Colon (tissue), 2 donors: ENCODE measurements around the gene LTB4R.
"Not testable (repeated sequence)": the region's sequence is repeated elsewhere in the genome, so short reads cannot be mapped to it uniquely, and the experiment has no call there.

Experiments
- FAIRE-seq: peaks from 2 replicates; lab custom pipeline; 2012; peaks lifted over from hg19 to GRCh38; lab: Jason Lieb, UNC
- donor health status: control.
- donor health status: control.

Gene LTB4R

DNA sequence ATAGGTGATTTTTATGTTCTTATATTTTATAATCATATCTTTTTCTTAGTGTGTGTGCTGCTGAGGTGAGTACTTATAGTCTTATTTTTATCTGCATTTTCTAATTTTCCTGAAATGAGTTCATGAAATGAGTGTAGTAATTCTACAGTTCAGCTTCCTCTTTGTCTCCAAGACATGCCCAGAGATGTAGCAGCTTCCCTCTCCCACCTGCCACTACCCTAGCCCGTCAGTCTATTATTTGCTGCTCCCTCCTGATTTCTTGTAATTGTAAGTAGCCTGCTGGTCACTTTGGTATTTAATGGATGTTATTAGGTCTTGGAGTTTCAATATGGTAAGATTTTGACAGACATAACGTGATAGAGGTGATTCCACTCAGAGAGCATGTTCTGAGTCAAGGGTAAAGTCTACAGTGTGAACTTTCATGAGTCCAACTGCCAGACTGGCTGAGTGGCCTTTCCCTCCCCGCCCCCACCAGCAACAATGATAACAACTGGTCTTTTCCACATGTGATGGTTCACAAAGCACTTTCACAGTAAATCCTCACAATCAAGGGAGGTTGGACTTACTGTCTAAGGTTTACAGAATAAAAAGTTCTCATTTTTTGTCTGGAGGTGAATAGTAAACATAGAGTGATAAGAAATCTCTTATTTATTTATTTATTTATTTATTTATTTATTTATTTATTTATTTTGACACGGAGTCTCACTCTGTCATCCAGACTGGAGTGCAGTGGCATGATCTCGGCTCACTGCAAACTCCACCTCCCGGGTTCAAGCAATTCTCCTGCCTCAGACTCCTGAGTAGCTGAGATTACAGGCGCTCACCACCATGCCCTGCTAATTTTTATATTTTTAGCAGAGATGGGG, 32.7 kb downstream of the LTB4R start:
- FAIRE-seq = no peak

DNA sequence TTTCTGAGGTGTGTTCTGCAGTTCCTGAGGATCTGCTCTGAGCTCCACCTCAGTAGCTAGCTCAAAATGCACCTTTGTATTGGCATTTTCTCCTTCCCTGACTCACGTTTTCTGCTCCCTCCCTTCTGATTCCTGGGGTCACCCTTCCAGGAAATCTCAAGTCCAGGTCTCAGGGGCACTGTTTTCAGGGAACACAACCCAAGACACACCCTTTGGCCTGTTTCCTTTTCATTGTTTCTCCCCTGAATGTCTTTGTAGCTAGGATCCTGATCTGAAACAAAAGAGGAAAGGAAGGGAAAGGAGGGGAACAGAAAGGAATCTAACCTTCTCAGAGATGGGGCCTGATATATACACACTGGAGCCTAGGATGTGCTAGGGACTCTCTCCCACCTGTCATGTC, 35.8 kb downstream of the LTB4R start:
- FAIRE-seq = no peak

DNA sequence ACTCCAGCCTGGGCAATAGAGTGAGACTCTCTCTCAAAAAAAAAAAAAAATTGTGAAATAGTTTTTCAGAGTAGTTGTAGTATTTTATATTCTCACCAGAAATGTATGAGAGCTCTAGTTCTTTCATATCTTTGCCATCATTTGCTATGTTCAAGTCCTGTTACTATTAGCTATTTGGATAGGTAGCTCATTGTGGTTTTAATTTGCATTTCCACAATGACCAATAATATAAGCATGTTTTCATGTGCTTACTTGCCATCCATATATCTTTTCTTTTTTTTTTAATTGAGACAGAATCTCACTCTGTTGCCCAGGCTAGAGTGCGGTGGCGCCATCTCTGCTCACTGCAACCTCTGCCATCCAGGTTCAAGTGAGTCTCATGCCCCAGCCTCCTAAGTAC, 36.9 kb downstream of the LTB4R start:
- FAIRE-seq = no peak

DNA sequence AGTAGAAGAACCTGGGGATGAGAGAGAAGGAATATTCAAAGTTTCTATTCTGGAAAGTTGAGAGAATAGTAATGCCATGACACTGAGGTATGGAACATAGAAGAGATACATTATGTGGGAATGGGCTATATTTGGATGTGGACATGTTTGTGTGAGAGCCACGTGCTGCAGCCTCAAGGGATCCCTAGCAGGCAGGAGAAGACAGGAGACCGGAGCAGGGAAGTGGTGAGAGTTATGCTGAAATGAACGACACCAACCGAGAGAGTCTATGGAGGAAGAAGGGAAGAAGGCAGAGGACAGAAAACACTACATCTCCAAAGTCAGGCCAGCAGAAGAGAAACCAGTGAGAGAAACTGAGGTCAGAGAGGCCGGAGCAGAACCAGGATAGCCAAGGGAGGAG, 38.4 kb downstream of the LTB4R start:
- FAIRE-seq = no peak

DNA sequence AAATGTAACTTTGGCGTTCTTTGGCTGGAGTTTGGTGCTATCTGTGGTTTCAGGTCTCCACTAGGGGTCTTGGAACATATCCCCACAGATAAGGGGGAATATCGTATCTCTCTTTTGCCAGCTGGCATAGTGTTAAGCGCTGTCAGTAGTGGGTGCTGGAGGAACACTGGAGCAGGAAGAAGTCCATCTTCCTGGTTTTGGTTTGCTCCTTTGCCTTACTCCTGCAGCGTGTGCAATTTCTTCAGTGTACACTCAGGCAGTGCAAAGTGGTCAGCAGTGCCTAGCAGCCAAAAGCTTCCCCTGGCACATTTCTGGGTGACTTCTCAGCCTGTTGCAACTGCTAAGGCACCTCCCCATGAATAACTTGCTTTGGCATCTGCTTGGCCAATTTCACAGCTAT, 40.2 kb downstream of the LTB4R start:
- no peak for FAIRE-seq

DNA sequence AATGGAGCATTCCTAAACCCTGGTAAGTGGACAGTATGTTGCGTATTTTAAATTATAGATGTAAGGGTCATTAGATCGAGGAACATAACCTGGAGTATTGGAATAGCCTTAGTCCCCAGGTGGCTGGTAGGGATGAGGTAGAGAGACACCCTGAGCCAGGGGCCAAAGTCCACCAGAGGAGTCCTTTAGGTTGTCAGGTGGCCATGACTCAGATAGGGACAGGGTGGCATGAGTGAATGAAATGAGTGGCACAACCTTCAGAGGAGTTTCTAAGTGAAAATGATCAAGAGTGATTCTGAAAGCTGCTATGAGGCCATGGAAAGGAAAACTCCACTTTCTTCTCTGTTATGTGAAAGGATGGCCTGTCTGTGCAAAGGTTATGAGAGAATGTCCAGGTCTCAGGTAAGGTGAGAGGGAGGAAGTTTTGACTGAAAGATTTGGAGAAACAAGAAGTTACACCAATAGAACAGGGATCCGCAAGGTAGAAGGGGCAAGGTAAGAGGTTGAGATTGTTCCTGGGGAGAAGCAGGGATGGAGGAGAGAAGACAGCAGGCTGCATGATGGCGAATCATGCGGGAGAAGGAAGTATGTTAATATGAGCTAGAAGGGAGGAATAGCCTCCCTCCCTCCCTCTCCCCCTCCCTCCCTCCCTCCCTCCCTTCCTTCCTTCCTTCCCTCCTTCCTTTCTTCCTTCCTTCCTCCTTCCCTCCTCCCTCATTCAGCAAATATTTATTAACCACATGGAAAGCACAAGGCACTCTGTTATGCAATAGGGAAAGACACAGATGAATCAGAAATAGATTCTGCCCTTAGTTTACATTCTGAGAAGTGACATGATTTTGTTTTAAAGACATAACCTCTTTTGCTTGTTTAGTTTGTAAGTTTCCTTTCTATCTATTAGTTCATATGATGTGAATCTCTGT, 42.5 kb downstream of the LTB4R start:
- FAIRE-seq = no peak

DNA sequence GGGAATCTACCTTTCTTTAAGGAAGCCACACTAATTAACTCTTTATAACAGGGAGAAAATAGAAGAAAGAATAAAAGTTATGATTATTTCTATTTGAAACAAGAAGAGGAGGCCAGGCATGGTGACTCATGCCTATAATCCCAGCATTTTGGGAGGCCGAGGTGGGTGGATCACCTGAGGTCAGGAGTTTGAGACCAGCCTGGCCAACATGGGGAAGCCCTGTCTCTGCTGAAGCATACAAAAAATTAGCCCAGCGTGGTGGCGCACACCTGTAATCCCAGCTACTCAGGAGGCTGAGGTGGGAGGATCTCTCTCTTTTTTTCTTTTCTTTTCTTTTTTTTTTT, 43.2 kb downstream of the LTB4R start:
- not testable (repeated sequence) for FAIRE-seq

DNA sequence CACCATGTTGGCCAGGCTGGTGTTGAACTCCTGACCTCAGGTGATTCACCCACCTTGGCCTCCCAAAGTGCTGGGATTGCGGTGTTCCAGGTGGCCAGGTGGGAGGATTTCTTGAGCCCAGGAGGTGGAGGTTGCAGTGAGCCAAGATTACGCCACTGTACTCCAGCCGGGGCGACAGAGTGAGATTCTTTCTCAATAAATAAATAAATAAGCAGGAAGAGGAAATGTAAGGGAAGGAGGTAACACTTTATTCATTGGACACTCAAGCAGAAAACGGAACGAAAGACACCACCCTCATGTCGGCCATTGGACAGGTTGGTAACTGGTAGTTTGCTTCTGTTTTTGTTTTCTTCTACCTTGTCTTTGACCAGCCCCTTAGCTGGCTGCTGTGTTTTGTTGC, 43.7 kb downstream of the LTB4R start:
- FAIRE-seq = no peak

DNA sequence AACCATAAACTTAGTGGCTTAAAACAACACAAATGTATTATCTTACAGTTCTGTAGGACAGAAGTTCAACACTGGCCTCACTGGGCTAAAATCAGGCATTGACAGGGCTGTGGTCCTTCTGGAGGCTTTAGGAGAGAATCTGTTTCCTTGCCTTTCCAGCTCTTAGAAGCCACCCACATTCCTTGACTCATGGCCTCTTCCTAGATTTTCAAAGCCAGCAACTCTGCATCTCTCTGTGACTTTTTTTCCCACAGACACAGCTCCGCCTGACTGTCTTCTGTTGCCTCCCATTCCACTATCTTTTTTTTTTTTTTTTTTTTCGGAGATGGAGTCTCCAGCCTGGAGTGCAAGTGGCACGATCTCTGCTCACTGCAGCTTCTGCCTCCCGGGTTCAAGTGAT, 44.9 kb downstream of the LTB4R start:
- FAIRE-seq = no peak

DNA sequence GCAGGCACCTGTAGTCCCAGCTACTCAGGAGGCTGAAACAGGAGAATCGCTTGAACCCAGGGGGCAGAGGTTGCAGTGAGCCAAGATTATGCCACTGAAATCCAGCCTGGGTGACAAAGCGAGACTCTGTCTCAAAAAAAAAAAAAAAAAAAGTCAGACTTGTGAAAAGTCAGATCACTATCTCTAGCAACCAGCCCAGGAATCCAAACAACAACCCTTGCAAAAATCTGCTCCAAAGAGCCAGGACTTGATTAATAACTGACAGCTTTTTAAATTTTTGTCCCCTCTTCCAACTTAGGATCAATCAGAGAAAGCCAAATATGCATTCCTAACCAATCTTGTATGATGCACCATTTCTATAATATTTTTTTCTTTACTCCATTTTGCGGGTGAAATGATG, 49.0 kb downstream of the LTB4R start:
- FAIRE-seq = no peak

DNA sequence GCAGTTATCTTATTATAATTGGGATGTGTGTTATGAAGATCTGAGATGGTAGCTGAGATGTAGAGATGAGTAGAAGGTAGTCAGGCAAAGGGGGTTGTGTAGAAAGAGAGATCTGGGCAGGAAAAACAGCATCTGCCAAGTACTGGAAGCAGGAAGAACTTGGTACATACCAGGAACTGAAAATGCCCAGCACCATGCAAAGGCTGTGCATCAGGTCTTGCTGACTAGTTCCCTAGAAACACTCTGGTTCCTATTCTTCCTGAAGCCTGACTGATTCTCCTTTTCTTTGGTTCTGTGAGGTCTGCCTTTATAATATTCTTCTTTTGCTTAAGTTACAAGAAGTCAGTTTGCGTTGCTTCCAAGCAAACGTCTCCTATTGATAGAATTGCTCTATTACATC, 50.0 kb downstream of the LTB4R start:
- FAIRE-seq = no peak

DNA sequence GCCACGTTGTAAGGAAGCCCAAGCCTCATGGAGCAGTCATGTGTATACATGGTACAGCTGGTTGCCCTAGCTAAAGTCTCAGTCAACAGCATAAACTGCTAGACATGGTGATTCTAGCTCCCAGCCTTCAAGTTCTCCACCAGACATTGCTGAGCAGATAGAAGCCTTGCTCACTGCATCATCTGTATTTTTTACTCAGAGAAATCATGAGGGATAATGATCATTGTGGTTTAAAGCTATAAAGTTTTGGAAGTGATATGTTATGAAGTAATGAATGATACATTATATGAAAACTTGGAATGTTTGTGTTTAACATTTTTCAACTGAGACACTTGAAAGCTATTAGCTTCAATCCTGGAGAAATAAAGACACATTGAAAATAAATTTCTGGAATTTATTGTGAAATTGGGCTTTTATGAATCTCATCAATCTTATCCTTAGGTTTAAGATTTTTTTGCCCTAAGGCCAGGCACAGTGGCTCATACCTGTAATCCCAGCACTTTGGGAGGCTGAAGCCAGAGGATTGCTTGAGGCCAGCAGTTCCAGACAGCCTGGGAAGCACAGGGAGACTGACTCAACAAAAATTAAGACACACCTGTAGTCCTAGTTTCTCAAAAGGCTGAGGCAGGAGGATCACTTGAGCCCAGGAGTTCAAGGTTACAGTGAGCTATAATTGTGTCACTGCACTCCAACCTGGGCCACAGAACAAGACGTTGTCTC, 51.1 kb downstream of the LTB4R start:
- FAIRE-seq = no peak

DNA sequence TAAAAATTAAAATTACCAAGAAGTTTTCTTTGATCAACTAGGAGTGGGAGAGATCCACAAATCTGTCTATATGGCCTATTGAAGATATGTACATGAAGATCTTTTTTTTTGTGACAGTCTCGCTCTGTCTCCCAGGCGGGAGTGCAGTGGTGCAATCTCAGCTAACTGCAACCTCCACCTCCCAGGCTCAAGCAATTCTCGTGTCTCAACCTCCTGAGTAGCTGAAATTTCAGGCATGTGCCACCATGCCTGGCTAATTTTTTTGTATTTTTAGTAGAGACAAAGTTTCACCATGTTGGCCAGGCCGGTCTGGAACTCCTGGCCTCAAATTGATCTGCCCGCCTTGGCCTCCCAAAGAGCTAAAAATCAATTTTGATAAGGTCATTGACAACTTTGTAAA, 52.1 kb downstream of the LTB4R start:
- no peak for FAIRE-seq

DNA sequence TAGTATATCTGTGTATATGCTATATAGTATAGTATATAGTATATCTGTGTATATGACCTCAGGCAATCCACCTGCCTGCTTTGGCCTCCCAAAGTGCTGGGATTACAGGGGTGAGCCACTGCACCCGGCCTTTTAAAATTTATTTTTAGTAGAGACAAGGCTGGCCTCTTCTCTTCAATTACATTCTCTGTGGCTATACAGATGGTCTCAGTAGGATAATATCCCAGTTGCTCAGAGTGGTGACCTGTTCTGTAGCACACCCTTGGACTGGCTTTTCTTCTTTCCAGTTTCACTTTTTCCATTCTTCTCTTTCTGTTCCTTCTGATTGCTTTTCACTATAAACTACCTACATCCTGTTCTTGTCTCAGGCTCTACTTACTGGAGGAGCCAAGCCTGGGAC, 53.5 kb downstream of the LTB4R start:
- no peak for FAIRE-seq

DNA sequence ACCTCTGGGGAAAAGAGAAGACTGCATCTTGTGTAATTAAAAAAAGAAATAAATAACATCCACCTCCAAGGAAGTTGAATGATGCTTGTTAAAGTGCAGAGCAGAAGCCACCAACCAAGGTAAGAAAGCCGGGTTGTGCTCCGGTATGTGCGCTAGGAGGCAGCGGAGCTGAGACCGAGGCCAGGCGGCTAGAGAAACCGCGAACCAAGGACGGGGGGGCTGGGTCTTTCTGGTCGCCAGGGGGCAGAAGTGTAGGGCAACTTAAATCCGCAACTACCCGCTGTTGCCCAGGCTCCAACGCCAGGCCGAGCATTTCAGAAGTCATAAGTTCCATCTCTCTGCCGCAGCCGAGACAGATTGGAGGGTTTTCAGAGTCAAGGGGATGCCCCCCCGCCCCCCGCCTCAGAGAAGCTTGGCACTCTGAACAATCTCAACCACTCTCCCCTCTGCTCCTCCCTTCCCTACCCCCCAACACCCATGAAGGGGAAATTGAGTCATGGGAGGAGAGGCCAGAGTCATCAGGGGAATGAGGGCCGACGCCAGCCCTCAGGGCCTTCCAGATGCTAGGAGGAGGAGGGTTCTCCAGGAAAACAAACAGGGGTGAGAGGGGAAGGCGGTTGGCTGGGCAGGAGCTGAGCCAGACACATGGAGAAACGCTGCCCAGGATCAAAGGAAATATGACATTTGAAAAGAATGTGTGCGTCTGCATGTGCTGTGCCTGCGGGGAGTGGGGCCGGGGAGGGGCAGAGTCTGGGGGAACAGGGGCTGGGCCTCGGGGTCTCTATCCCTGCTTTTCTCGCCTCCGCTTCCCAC, 54.5 kb downstream of the LTB4R start:
- no peak for FAIRE-seq

DNA sequence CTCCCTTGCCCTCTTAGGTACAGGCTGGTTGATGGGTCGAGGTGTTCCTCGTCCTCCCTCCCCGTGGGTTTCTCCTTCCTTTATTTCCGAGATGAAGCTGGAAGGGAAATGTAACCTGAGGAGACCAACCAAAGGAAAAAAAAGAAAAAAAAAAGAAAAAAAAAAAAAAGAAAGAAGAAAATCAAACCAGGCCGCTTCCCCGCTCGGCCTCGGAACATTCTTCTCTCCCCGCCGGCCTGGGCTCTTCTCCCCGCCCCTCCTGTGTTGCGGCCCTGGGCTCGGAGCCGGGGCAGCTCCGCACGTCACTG, 55.1 kb downstream of the LTB4R start:
- FAIRE-seq = no peak

DNA sequence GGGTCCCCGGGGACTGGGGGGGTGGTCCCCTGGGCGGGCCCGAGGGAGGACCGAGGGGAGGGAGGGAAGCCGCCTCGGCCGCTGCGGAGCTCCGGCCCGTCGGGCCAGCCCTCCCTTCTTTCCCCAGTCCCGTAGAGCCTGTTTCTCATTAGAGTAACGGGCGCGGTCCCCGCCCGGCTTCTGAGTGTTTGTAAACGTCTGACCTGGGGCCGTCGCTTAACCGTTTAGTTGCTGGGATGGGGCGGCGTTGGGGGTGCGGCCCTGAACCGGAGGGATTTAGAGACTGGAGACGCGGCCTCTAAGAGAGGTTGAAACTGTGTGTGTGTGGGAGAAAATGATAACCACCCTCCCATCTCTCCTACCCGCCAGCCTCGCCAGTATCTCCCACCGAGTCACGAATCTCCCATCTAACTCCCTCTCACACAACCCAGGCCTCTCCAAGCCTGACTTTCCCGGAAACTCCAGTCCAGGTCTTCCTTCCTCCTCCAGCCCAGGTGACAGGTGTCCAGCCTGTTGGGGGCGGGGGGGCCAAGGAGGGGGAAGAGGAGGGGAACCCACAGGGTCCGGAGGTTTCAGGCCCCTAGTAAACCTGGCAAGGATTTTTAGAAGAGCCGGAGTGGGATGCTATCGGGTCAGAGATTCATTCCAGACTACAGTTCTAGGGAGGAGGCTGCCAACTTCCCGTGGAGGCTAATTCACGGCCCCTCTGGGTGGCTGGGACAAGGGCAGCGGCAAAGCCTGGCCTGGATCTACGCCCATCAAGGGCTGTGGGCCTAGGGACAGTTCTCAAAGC, 55.6 kb downstream of the LTB4R start:
- no peak for FAIRE-seq
